Hematopoietic multipotent progenitor cell treated with erythropoietin and hydrocortisone succinate and interleukin-3 and kit ligand, for 17 days (in vitro differentiated cells): Measurements from ENCODE around the gene FGF21.
A peak's percentile ranks its signal among the peaks of the same experiment; 100 is the strongest.

Experiments
- DNase-seq: peaks from one replicate; pipeline ENCODE4 v3.0.0-alpha.2; 2015; ENCODE audit warnings: low spot score

The FGF21 gene

GRCh38 chr19:48728911-48729664, 26.2 kb upstream of the FGF21 start:
- DNase-seq, result no peak

GRCh38 chr19:48731452-48731851, 23.9 kb upstream of the FGF21 start:
- DNase-seq, result no peak

GRCh38 chr19:48734625-48735024, 20.7 kb upstream of the FGF21 start:
- DNase-seq, result no peak

GRCh38 chr19:48735031-48735615, 20.2 kb upstream of the FGF21 start:
- no peak for DNase-seq

- DNase-seq, result no peak
Observed at GRCh38 chr19:48737360-48737998, 17.8 kb upstream of the FGF21 start.

- DNase-seq, result peak; percentile 92
Observed at GRCh38 chr19:48738557-48739403, 16.5 kb upstream of the FGF21 start.

- DNase-seq, result no peak
Observed at GRCh38 chr19:48739404-48740163, 15.7 kb upstream of the FGF21 start.

GRCh38 chr19:48740164-48740972, 15.0 kb upstream of the FGF21 start, which contains the start of gene RASIP1:
RASIP1 (minus strand) TSS chr19:48740610; CDS start chr19:48740282, 328 bp downstream.
- no peak for DNase-seq

GRCh38 chr19:48741129-48741999, 14.0 kb upstream of the FGF21 start:
- peak; percentile 88 for DNase-seq

GRCh38 chr19:48742096-48742495, 13.2 kb upstream of the FGF21 start:
- DNase-seq, result no peak

GRCh38 chr19:48745208-48745995, 9.9 kb upstream of the FGF21 start:
- peak; percentile 87 for DNase-seq

GRCh38 chr19:48746110-48746509, 9.2 kb upstream of the FGF21 start:
- DNase-seq, result no peak

- DNase-seq, result peak; percentile 92
Observed at GRCh38 chr19:48746738-48747575, 8.4 kb upstream of the FGF21 start, which contains the start of gene IZUMO1. IZUMO1 (minus strand) TSS chr19:48746909; CDS start chr19:48745859, 1,050 bp downstream.

GRCh38 chr19:48749571-48750198, 5.6 kb upstream of the FGF21 start:
- no peak for DNase-seq

GRCh38 chr19:48750351-48750750, 5.0 kb upstream of the FGF21 start:
- DNase-seq, result no peak

GRCh38 chr19:48750771-48751504, 4.4 kb upstream of the FGF21 start:
- peak; percentile 35 for DNase-seq
